ENCODE results near the gene SAFB2. TPM values are rescaled to one million over a fixed set of nuclear protein-coding genes. Genes with fewer than 3 reads are reported as not detected.

Gene SAFB2
- total RNA-seq, 1 experiment from 2014 or later: 86.9 TPM

DNA sequence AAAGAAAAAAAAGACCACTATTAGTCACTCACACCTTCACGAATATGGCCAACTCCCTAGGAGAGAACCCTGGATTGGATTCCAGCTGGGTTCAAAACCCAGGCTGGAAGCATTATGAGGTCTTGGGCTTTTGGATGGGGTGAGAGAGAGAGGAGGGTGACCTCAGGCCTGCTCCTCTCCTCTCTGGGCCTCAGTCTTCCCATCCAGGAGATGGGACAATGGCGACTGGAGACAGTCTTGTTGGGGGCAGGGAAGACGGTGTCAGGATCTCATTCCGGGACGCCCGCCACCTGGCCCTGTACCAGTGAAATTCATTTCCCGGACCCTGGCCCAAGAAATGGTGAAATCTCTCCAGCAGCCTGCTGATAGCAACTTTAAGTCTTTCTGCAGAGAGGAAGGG lies 81.1 kb downstream of the SAFB2 start (continued):
- TF ChIP-seq REST (IDR thresholded peaks at IDR 0.05; ENCODE audit: low read depth) (no peak), EGR1 (IDR thresholded peaks at IDR 0.05; ENCODE audit: low read depth) (no peak), SRF (IDR thresholded peaks at IDR 0.05; ENCODE audit: low read depth) (no peak), POLR2AphosphoS5 (IDR thresholded peaks at IDR 0.05; ENCODE audit: low read depth, low read length) (no peak), MAX (IDR thresholded peaks at IDR 0.05) (no peak), EZH2 (IDR thresholded peaks at IDR 0.05) (no peak), CEBPB (IDR thresholded peaks at IDR 0.05; ENCODE audit: low read depth) (no peak), YY1 (IDR thresholded peaks at IDR 0.05; ENCODE audit: extremely low read depth, insufficient replicate concordance, low read depth, low read length) (no peak), ELF1 (IDR thresholded peaks at IDR 0.05; ENCODE audit: borderline replicate concordance, low read depth) (no peak)

DNA sequence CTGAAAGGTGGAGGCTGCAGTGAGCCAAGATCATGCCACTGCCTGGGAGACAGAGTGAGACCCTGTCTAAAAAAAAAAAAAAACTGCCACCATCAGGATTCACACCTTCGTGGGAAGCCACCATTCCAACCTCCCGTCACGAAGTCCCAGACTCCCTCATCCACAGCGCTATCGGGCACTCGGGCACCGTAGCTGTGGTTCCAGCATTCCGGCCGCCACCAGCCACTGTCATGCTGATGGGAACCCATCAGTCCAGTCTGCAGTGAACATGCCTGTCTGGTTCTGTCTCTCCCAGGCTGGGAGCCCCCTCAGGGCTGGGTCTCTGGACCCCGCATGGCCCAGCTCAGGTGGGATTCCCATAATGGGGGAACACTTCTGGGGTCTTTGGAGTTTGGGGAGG lies 82.4 kb downstream of the SAFB2 start:
- Histone ChIP-seq H3K9ac (ENCODE audit: low read length) (no peak overlapping the region), H3K4me2 (ENCODE audit: low read length) (no peak overlapping the region), H3K27ac (ENCODE audit: low read depth, low read length) (no peak overlapping the region), H3K9me3 (ENCODE audit: control insufficient read depth in 1 of 2, insufficient read depth in 1 of 2, low read depth in 1 of 2, low read length in 2 of 2) (peaks cover 0 to 6% of the 10 kb centered on the region in 2 experiments; a peak in 1 of 4 replicates), H3K36me3 (ENCODE audit: control insufficient read depth in 1 of 2, insufficient read depth in 2 of 2, low read length in 2 of 2) (no peaks in the 10 kb centered on the region), H3K27me3 (ENCODE audit: insufficient read depth, low read length) (no peaks in the 10 kb centered on the region), H4K20me1 (ENCODE audit: insufficient read depth) (no peaks in the 10 kb centered on the region), H3K4me1 (ENCODE audit: control insufficient read depth in 1 of 2, insufficient read depth in 2 of 2, low read length in 2 of 2) (peaks cover 19 to 26% of the 10 kb centered on the region in 2 experiments), H3K4me3 (replicated peaks in 1 of 2; ENCODE audit: low read depth in 1 of 2, low read length in 2 of 2) (no peak overlapping the region), H3K79me2 (ENCODE audit: insufficient read depth, low read length) (no peaks in the 10 kb centered on the region), H3K9me2 (ENCODE audit: insufficient read depth) (no peaks in the 10 kb centered on the region), H2AFZ (ENCODE audit: low read depth, low read length, poor library complexity, severe bottlenecking) (no peak overlapping the region)
- no TSS peak for BruUV-seq (replicated peaks)
- ChIA-PET CTCF (no interaction called here), RAD21 (ENCODE audit: low non-redundant PET in 1 of 2, low total read pairs in 2 of 2, uncharacterized antibody in 2 of 2, unreplicated experiment in 2 of 2) (no interaction called here), POLR2A (no interaction called here)
- intact Hi-C loops (cut with micrococcal nuclease): no loop called here
- ATAC-seq (no peak), DNase-seq (ENCODE audit: low read depth, low spot score) (no peak)
- TF ChIP-seq SP1 (IDR thresholded peaks at IDR 0.05; ENCODE audit: low read depth) (no peak), CEBPB (IDR thresholded peaks at IDR 0.05; ENCODE audit: low read depth) (no peak), EZH2 (IDR thresholded peaks at IDR 0.05) (no peak), EZH2phosphoT487 (IDR thresholded peaks at IDR 0.05; ENCODE audit: borderline replicate concordance) (no peak), ELF1 (IDR thresholded peaks at IDR 0.05; ENCODE audit: borderline replicate concordance, low read depth) (no peak), SRF (IDR thresholded peaks at IDR 0.05; ENCODE audit: low read depth) (no peak), MAX (IDR thresholded peaks at IDR 0.05) (no peak), POLR2A (IDR thresholded peaks at IDR 0.05; ENCODE audit: borderline replicate concordance, extremely low read depth, insufficient read depth, insufficient read length) (no peak), RAD21 (IDR thresholded peaks at IDR 0.05; ENCODE audit: low read depth) (no peak), FOSL1 (IDR thresholded peaks at IDR 0.05; ENCODE audit: low read depth) (no peak), JUND (IDR thresholded peaks at IDR 0.05) (no peak)
- TF ChIP-seq, protein P1, sequence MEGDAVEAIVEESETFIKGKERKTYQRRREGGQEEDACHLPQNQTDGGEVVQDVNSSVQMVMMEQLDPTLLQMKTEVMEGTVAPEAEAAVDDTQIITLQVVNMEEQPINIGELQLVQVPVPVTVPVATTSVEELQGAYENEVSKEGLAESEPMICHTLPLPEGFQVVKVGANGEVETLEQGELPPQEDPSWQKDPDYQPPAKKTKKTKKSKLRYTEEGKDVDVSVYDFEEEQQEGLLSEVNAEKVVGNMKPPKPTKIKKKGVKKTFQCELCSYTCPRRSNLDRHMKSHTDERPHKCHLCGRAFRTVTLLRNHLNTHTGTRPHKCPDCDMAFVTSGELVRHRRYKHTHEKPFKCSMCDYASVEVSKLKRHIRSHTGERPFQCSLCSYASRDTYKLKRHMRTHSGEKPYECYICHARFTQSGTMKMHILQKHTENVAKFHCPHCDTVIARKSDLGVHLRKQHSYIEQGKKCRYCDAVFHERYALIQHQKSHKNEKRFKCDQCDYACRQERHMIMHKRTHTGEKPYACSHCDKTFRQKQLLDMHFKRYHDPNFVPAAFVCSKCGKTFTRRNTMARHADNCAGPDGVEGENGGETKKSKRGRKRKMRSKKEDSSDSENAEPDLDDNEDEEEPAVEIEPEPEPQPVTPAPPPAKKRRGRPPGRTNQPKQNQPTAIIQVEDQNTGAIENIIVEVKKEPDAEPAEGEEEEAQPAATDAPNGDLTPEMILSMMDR (IDR thresholded peaks at IDR 0.05 in 2 of 3, conservative IDR thresholded peaks at IDR 0.05 in 1 of 3; ENCODE audit: borderline replicate concordance in 1 of 3, insufficient read depth in 1 of 3, low read depth in 2 of 3, low read length in 2 of 3): no peak
